ENCODE data around the gene GSTT4.

GRCh38 chr22:24035296-24035695 lies 30.0 kb upstream of the GSTT4 start:
- TF ChIP-seq CTCF (conservative IDR thresholded peaks at IDR 0.05; ENCODE audit: low read length) = no peak
- TF ChIP-seq EZH2phosphoT487 (IDR thresholded peaks at IDR 0.05; ENCODE audit: borderline replicate concordance, low read depth, low read length) = no peak

Measured in OCI-LY7 (cell line).